Endothelial cell of umbilical vein (primary cell): ENCODE data around the gene PLXNB1. TPM values are rescaled to one million over a fixed set of nuclear protein-coding genes. Genes with fewer than 3 reads are reported as not detected.

Source experiments
- BruUV-seq: library from RNA; stranded (reverse); fragments of 400-500 nt; replicated peaks from 2 replicates; lab custom pipeline; 2021; lab: Mats Ljungman, UMichigan
- CTCF ChIA-PET: fragments of 300-600, 350-600 bp; sonication (Branson Sonifier 250); formaldehyde crosslinking; loops from one replicate; lab custom pipeline; 2021; ENCODE audit warnings: antibody characterized with exemption, inconsistent platforms; lab: Charles Lee
- POLR2A ChIA-PET: fragments of 300-600, 350-600 bp; sonication (Branson Sonifier 250); formaldehyde crosslinking; loops from one replicate; lab custom pipeline; 2021; ENCODE audit warnings: antibody characterized with exemption, inconsistent platforms; lab: Charles Lee
- DNase-seq: peaks from one replicate; pipeline ENCODE4 v3.0.0-alpha.2; 2011; ENCODE audit warnings: low read depth, low spot score
- FAIRE-seq: peaks from 2 replicates; lab custom pipeline; 2011; peaks lifted over from hg19 to GRCh38; lab: Jason Lieb, UNC
- H2AFZ ChIP-seq: 2 replicates; pipeline ENCODE4 v1.6.0; 2012; ENCODE audit warnings: low read depth, low read length, control low read depth, inconsistent platforms
- H3K27ac ChIP-seq: 2 replicates; pipeline ENCODE4 v1.5.1; 2011; ENCODE audit warnings: low read depth, mild to moderate bottlenecking, control low read depth, low read length, moderate library complexity; ENCODE audit not compliant: insufficient read depth
- H3K27me3 ChIP-seq, 2 experiments: 2 replicates each; pipeline versions ENCODE4 v1.6.0 to v1.6.1; 2011; ENCODE audit warnings: low read length in 2 of 2, mixed read lengths in 1 of 2; ENCODE audit not compliant: control insufficient read depth in 2 of 2, insufficient read depth in 2 of 2
- H3K36me3 ChIP-seq, 2 experiments: 2 replicates in 1 of 2; 3 replicates in 1 of 2; pipeline ENCODE4 v1.5.1; 2011; ENCODE audit warnings: low read length in 2 of 2, mild to moderate bottlenecking in 1 of 2, moderate library complexity in 1 of 2; ENCODE audit not compliant: control insufficient read depth in 2 of 2, insufficient read depth in 2 of 2; ENCODE audit errors: extremely low read depth in 1 of 2
- H3K4me1 ChIP-seq: 3 replicates; pipeline ENCODE4 v1.5.1; 2011; ENCODE audit warnings: mild to moderate bottlenecking, low read length; ENCODE audit not compliant: control insufficient read depth, insufficient read depth; ENCODE audit errors: extremely low read depth
- H3K4me2 ChIP-seq: 2 replicates; pipeline ENCODE4 v1.6.1; 2011; ENCODE audit warnings: low read length, control low read depth, mixed read lengths; ENCODE audit not compliant: insufficient read depth
- H3K4me3 ChIP-seq, 3 experiments: fragments of 200-600 bp in 1 of 3; sonication (generic), shearing (Covaris generic) in 1 of 3; replicated peaks in 1 of 3; 2 replicates each; pipeline ENCODE4 v1.5.1; 2011 to 2016; ENCODE audit warnings: control low read depth in 3 of 3, low read length in 3 of 3, mild to moderate bottlenecking in 2 of 3, inconsistent platforms in 1 of 3, low read depth in 1 of 3, moderate library complexity in 1 of 3; ENCODE audit not compliant: insufficient read depth in 1 of 3
- H3K79me2 ChIP-seq: 2 replicates; pipeline ENCODE4 v1.6.0; 2012; ENCODE audit warnings: low read length, inconsistent platforms; ENCODE audit not compliant: control insufficient read depth, insufficient read depth
- H3K9ac ChIP-seq: replicated peaks from 2 replicates; pipeline ENCODE3; 2011; ENCODE audit warnings: low read length, control low read depth; ENCODE audit not compliant: insufficient read depth; ENCODE audit errors: extremely low read depth
- H3K9me1 ChIP-seq: replicated peaks from 3 replicates; pipeline ENCODE4 v1.6.0; 2011; ENCODE audit warnings: mild to moderate bottlenecking, low read length; ENCODE audit not compliant: control insufficient read depth, insufficient read depth; ENCODE audit errors: extremely low read depth
- H3K9me3 ChIP-seq: replicated peaks from 2 replicates; pipeline ENCODE4 v1.5.1; 2012; ENCODE audit warnings: low read length, inconsistent platforms; ENCODE audit not compliant: control insufficient read depth, insufficient read depth
- H4K20me1 ChIP-seq: replicated peaks from 2 replicates; pipeline ENCODE3; 2011; ENCODE audit warnings: mild to moderate bottlenecking, low read length; ENCODE audit not compliant: control insufficient read depth, insufficient read depth; ENCODE audit errors: extremely low read depth
- CTCF ChIP-seq, 2 donors: IDR thresholded peaks; 1 replicate in 1 of 2; 2 replicates in 1 of 2; pipeline ENCODE4 v1.5.1; 2011; ENCODE audit warnings: low read length in 2 of 2, mild to moderate bottlenecking in 2 of 2, moderate library complexity in 2 of 2, control low read depth in 1 of 2, inconsistent platforms in 1 of 2, low read depth in 1 of 2; ENCODE audit not compliant: insufficient read depth in 1 of 2; ENCODE audit errors: extremely low read depth in 1 of 2
- EZH2 ChIP-seq: IDR thresholded peaks from 2 replicates; pipeline ENCODE4 v1.6.1; 2012; ENCODE audit warnings: borderline replicate concordance, low read depth, mild to moderate bottlenecking, moderate library complexity, low read length, inconsistent platforms; ENCODE audit not compliant: severe bottlenecking
- FOS ChIP-seq: IDR thresholded peaks from 2 replicates; pipeline ENCODE4 v1.6.1; 2011; ENCODE audit warnings: mild to moderate bottlenecking, low read length, moderate library complexity, borderline replicate concordance; ENCODE audit not compliant: insufficient read depth
- GATA2 ChIP-seq: IDR thresholded peaks from 2 replicates; pipeline ENCODE4 v1.7.0; 2011; ENCODE audit warnings: low read depth, mild to moderate bottlenecking, moderate library complexity, mixed read lengths, low read length; ENCODE audit not compliant: insufficient read length, insufficient read depth
- JUN ChIP-seq: IDR thresholded peaks from 2 replicates; pipeline ENCODE4 v1.6.1; 2011; ENCODE audit warnings: borderline replicate concordance, low read depth; ENCODE audit not compliant: insufficient read length, insufficient read depth
- MAX ChIP-seq: IDR thresholded peaks from 2 replicates; pipeline ENCODE4 v1.6.1; 2011; ENCODE audit not compliant: insufficient read depth, insufficient read length
- MYC ChIP-seq: IDR thresholded peaks from one replicate; pipeline ENCODE4 v1.6.1; 2011; ENCODE audit warnings: mild to moderate bottlenecking, low read depth, low read length
- POLR2A ChIP-seq: IDR thresholded peaks from 2 replicates; pipeline ENCODE4 v1.6.1; 2012; ENCODE audit warnings: low read depth, mild to moderate bottlenecking, control low read depth, low read length
- POLR2AphosphoS5 ChIP-seq: IDR thresholded peaks from 2 replicates; pipeline ENCODE4 v1.6.1; 2012; ENCODE audit warnings: low read depth, mild to moderate bottlenecking, control low read depth, low read length, moderate library complexity; ENCODE audit not compliant: insufficient read depth
- dilution Hi-C: fragments of 300-500 bp; cut with MboI; formaldehyde crosslinking; loops from one replicate; pipeline ENCODE4 v1.15.0; 2019; ENCODE audit warnings: low sequenced_read_pairs; ENCODE audit not compliant: extremely low pct_ligation_motif_present
- intact Hi-C: fragments of 100-400 bp; cut with micrococcal nuclease; formaldehyde crosslinking; loops from one replicate; pipeline ENCODE4 v1.10.0; 2022
- polyA plus RNA-seq, 4 experiments: library from polyadenylated mRNA; depleted of rRNA in 3 of 4; stranded (reverse) in 3 of 4; unstranded in 1 of 4; fragments of >200 nt; gene quantifications; 2 replicates each; pipeline versions ENCODE4 v1.2.1 to v1.2.3, GENCODE V29; 2011 to 2012; ENCODE audit warnings: missing spikeins in 1 of 4
- total RNA-seq: library from RNA; stranded (reverse); gene quantifications from 2 replicates; pipeline ENCODE4 v1.2.3, GENCODE V29; 2021

The PLXNB1 gene
- total and polyA plus RNA-seq, 2 donors (not counting 3 experiments of a cell fraction or from before 2014, with no cell fraction given), result 43.1 to 45.2 TPM

GRCh38 chr3:48404440-48405342 lies 25.2 kb downstream of the PLXNB1 start:
- no peaks in the 10 kb centered on the region for H3K27me3 ChIP-seq
- H3K36me3 ChIP-seq, result peaks cover 0 to 18% of the 10 kb centered on the region in 2 experiments
- no peaks in the 10 kb centered on the region for H4K20me1 ChIP-seq
- BruUV-seq, result no TSS peak
- peaks cover 10% of the 10 kb centered on the region for H3K4me1 ChIP-seq
- CTCF ChIA-PET, result interaction anchor here (12.6 kb wide), 1 partner anchor 32 kb away, joined by 716 read pairs; no protein-coding TSS in a partner anchor
- TF ChIP-seq FOS (no peak), GATA2 (no peak), EZH2 (no peak), MAX (no peak), JUN (no peak), MYC (no peak), CTCF (IDR thresholded peaks at IDR 0.05; ENCODE audit: extremely low read depth in 1 of 2, insufficient read depth in 1 of 2, low read depth in 1 of 2, low read length in 2 of 2) (no peak), POLR2A (no peak), POLR2AphosphoS5 (no peak)
- no peaks in the 10 kb centered on the region for H3K79me2 ChIP-seq
- H3K27ac ChIP-seq, result no peak overlapping the region
- FAIRE-seq, result peak; percentile 12
- H3K9me1 ChIP-seq, result no peaks in the 10 kb centered on the region
- intact Hi-C loops (no loop called here), dilution Hi-C loops (no loop called here)
- H3K4me3 ChIP-seq, result no peak overlapping the region
- no peak for DNase-seq
- no peaks in the 10 kb centered on the region for H3K9me3 ChIP-seq
- no peak overlapping the region for H3K9ac ChIP-seq
- no peak overlapping the region for H3K4me2 ChIP-seq
- POLR2A ChIA-PET, result no interaction called here
- H2AFZ ChIP-seq, result no peak overlapping the region
